CMK (cell line): ENCODE results near the gene CNPPD1.

Experiments
- DNase-seq: peaks from one replicate; pipeline ENCODE4 v3.0.0-alpha.2; 2010; ENCODE audit warnings: low read depth

The CNPPD1 gene

DNA sequence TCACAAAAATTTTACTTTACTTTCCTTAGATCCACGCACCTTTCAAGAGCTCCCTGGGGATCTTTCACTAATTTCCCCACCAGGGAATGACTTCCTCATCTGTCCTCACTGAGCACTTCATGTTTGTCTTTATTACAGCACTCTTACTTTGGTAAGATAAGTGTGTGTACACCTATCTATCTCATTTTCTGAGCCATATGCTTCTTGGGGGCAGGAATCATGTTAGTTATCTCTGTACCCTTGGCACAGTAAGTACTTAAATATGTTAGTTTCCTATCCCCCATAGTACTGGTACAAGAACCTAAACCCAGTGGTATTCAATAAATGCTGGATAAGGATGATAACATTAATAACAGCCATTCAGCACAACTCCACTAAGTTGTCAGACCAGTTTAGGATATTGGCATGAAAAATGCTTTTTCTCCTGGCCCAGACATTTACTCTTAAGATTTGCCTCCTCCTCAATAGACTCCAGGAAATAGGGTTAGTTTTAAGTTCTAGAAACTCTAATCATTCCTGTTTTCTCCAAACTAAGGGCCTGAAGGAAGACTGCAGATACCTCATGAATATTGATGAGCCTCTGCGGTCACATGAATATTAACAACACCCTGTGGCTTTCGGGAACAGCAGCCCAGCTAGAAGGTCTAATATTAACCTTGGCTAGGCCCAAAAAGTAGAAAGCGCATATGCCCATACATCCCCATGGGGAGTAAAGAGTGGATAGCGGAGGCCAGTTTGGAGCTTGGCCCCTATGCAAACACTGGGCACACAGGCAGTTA is 54.3 kb downstream of the CNPPD1 start:
- DNase-seq: no peak
